Endothelial cell of umbilical vein (primary cell): ENCODE data around the gene C12orf60. TPM values are rescaled to one million over a fixed set of nuclear protein-coding genes. Genes with fewer than 3 reads are reported as not detected.

Experiments used
- BruUV-seq: library from RNA; stranded (reverse); fragments of 400-500 nt; replicated peaks from 2 replicates; lab custom pipeline; 2021; lab: Mats Ljungman, UMichigan
- CTCF ChIA-PET: fragments of 300-600, 350-600 bp; sonication (Branson Sonifier 250); formaldehyde crosslinking; loops from one replicate; lab custom pipeline; 2021; ENCODE audit warnings: antibody characterized with exemption, inconsistent platforms; lab: Charles Lee
- POLR2A ChIA-PET: fragments of 300-600, 350-600 bp; sonication (Branson Sonifier 250); formaldehyde crosslinking; loops from one replicate; lab custom pipeline; 2021; ENCODE audit warnings: antibody characterized with exemption, inconsistent platforms; lab: Charles Lee
- DNase-seq: peaks from one replicate; pipeline ENCODE4 v3.0.0-alpha.2; 2011; ENCODE audit warnings: low read depth, low spot score
- FAIRE-seq: peaks from 2 replicates; lab custom pipeline; 2011; peaks lifted over from hg19 to GRCh38; lab: Jason Lieb, UNC
- H2AFZ ChIP-seq: 2 replicates; pipeline ENCODE4 v1.6.0; 2012; ENCODE audit warnings: low read depth, low read length, control low read depth, inconsistent platforms
- H3K27ac ChIP-seq: 2 replicates; pipeline ENCODE4 v1.5.1; 2011; ENCODE audit warnings: low read depth, mild to moderate bottlenecking, control low read depth, low read length, moderate library complexity; ENCODE audit not compliant: insufficient read depth
- H3K27me3 ChIP-seq, 2 experiments: 2 replicates each; pipeline versions ENCODE4 v1.6.0 to v1.6.1; 2011; ENCODE audit warnings: low read length in 2 of 2, mixed read lengths in 1 of 2; ENCODE audit not compliant: control insufficient read depth in 2 of 2, insufficient read depth in 2 of 2
- H3K36me3 ChIP-seq, 2 experiments: 2 replicates in 1 of 2; 3 replicates in 1 of 2; pipeline ENCODE4 v1.5.1; 2011; ENCODE audit warnings: low read length in 2 of 2, mild to moderate bottlenecking in 1 of 2, moderate library complexity in 1 of 2; ENCODE audit not compliant: control insufficient read depth in 2 of 2, insufficient read depth in 2 of 2; ENCODE audit errors: extremely low read depth in 1 of 2
- H3K4me1 ChIP-seq: 3 replicates; pipeline ENCODE4 v1.5.1; 2011; ENCODE audit warnings: mild to moderate bottlenecking, low read length; ENCODE audit not compliant: control insufficient read depth, insufficient read depth; ENCODE audit errors: extremely low read depth
- H3K4me2 ChIP-seq: 2 replicates; pipeline ENCODE4 v1.6.1; 2011; ENCODE audit warnings: low read length, control low read depth, mixed read lengths; ENCODE audit not compliant: insufficient read depth
- H3K4me3 ChIP-seq, 3 experiments: fragments of 200-600 bp in 1 of 3; sonication (generic), shearing (Covaris generic) in 1 of 3; replicated peaks in 1 of 3; 2 replicates each; pipeline ENCODE4 v1.5.1; 2011 to 2016; ENCODE audit warnings: control low read depth in 3 of 3, low read length in 3 of 3, mild to moderate bottlenecking in 2 of 3, inconsistent platforms in 1 of 3, low read depth in 1 of 3, moderate library complexity in 1 of 3; ENCODE audit not compliant: insufficient read depth in 1 of 3
- H3K79me2 ChIP-seq: 2 replicates; pipeline ENCODE4 v1.6.0; 2012; ENCODE audit warnings: low read length, inconsistent platforms; ENCODE audit not compliant: control insufficient read depth, insufficient read depth
- H3K9ac ChIP-seq: replicated peaks from 2 replicates; pipeline ENCODE3; 2011; ENCODE audit warnings: low read length, control low read depth; ENCODE audit not compliant: insufficient read depth; ENCODE audit errors: extremely low read depth
- H3K9me1 ChIP-seq: replicated peaks from 3 replicates; pipeline ENCODE4 v1.6.0; 2011; ENCODE audit warnings: mild to moderate bottlenecking, low read length; ENCODE audit not compliant: control insufficient read depth, insufficient read depth; ENCODE audit errors: extremely low read depth
- H3K9me3 ChIP-seq: replicated peaks from 2 replicates; pipeline ENCODE4 v1.5.1; 2012; ENCODE audit warnings: low read length, inconsistent platforms; ENCODE audit not compliant: control insufficient read depth, insufficient read depth
- H4K20me1 ChIP-seq: replicated peaks from 2 replicates; pipeline ENCODE3; 2011; ENCODE audit warnings: mild to moderate bottlenecking, low read length; ENCODE audit not compliant: control insufficient read depth, insufficient read depth; ENCODE audit errors: extremely low read depth
- CTCF ChIP-seq, 2 donors: IDR thresholded peaks; 1 replicate in 1 of 2; 2 replicates in 1 of 2; pipeline ENCODE4 v1.5.1; 2011; ENCODE audit warnings: low read length in 2 of 2, mild to moderate bottlenecking in 2 of 2, moderate library complexity in 2 of 2, control low read depth in 1 of 2, inconsistent platforms in 1 of 2, low read depth in 1 of 2; ENCODE audit not compliant: insufficient read depth in 1 of 2; ENCODE audit errors: extremely low read depth in 1 of 2
- EZH2 ChIP-seq: IDR thresholded peaks from 2 replicates; pipeline ENCODE4 v1.6.1; 2012; ENCODE audit warnings: borderline replicate concordance, low read depth, mild to moderate bottlenecking, moderate library complexity, low read length, inconsistent platforms; ENCODE audit not compliant: severe bottlenecking
- FOS ChIP-seq: IDR thresholded peaks from 2 replicates; pipeline ENCODE4 v1.6.1; 2011; ENCODE audit warnings: mild to moderate bottlenecking, low read length, moderate library complexity, borderline replicate concordance; ENCODE audit not compliant: insufficient read depth
- GATA2 ChIP-seq: IDR thresholded peaks from 2 replicates; pipeline ENCODE4 v1.7.0; 2011; ENCODE audit warnings: low read depth, mild to moderate bottlenecking, moderate library complexity, mixed read lengths, low read length; ENCODE audit not compliant: insufficient read length, insufficient read depth
- JUN ChIP-seq: IDR thresholded peaks from 2 replicates; pipeline ENCODE4 v1.6.1; 2011; ENCODE audit warnings: borderline replicate concordance, low read depth; ENCODE audit not compliant: insufficient read length, insufficient read depth
- MAX ChIP-seq: IDR thresholded peaks from 2 replicates; pipeline ENCODE4 v1.6.1; 2011; ENCODE audit not compliant: insufficient read depth, insufficient read length
- MYC ChIP-seq: IDR thresholded peaks from one replicate; pipeline ENCODE4 v1.6.1; 2011; ENCODE audit warnings: mild to moderate bottlenecking, low read depth, low read length
- POLR2A ChIP-seq: IDR thresholded peaks from 2 replicates; pipeline ENCODE4 v1.6.1; 2012; ENCODE audit warnings: low read depth, mild to moderate bottlenecking, control low read depth, low read length
- POLR2AphosphoS5 ChIP-seq: IDR thresholded peaks from 2 replicates; pipeline ENCODE4 v1.6.1; 2012; ENCODE audit warnings: low read depth, mild to moderate bottlenecking, control low read depth, low read length, moderate library complexity; ENCODE audit not compliant: insufficient read depth
- dilution Hi-C: fragments of 300-500 bp; cut with MboI; formaldehyde crosslinking; loops from one replicate; pipeline ENCODE4 v1.15.0; 2019; ENCODE audit warnings: low sequenced_read_pairs; ENCODE audit not compliant: extremely low pct_ligation_motif_present
- intact Hi-C: fragments of 100-400 bp; cut with micrococcal nuclease; formaldehyde crosslinking; loops from one replicate; pipeline ENCODE4 v1.10.0; 2022
- polyA plus RNA-seq, 4 experiments: library from polyadenylated mRNA; depleted of rRNA in 3 of 4; stranded (reverse) in 3 of 4; unstranded in 1 of 4; fragments of >200 nt; gene quantifications; 2 replicates each; pipeline versions ENCODE4 v1.2.1 to v1.2.3, GENCODE V29; 2011 to 2012; ENCODE audit warnings: missing spikeins in 1 of 4
- total RNA-seq: library from RNA; stranded (reverse); gene quantifications from 2 replicates; pipeline ENCODE4 v1.2.3, GENCODE V29; 2021

The C12orf60 gene
- total and polyA plus RNA-seq, 2 donors (not counting 3 experiments of a cell fraction or from before 2014, with no cell fraction given), result 0.52 to 1.3 TPM

GRCh38 chr12:14849661-14850060, 46.2 kb downstream of the C12orf60 start:
- Histone ChIP-seq H3K36me3 (no peaks in the 10 kb centered on the region), H3K9me1 (no peaks in the 10 kb centered on the region), H3K4me2 (no peak overlapping the region), H4K20me1 (no peaks in the 10 kb centered on the region), H3K9ac (peak overlapping the region; percentile 36), H3K27ac (peak overlapping the region; percentile 53), H2AFZ (peak overlapping the region; percentile 82), H3K9me3 (no peaks in the 10 kb centered on the region), H3K4me1 (peaks cover 41% of the 10 kb centered on the region), H3K79me2 (no peaks in the 10 kb centered on the region), H3K27me3 (no peaks in the 10 kb centered on the region), H3K4me3 (no peak overlapping the region)
- peak; percentile 98 for DNase-seq
- intact Hi-C loops (no loop called here), dilution Hi-C loops (no loop called here)
- BruUV-seq, result no TSS peak
- TF ChIP-seq POLR2A, result no peak
- TF ChIP-seq MAX, result no peak
- peak; percentile 80 for TF ChIP-seq JUN
- TF ChIP-seq MYC, result no peak
- peak; percentile 39 for TF ChIP-seq FOS
- TF ChIP-seq CTCF (IDR thresholded peaks at IDR 0.05; ENCODE audit: extremely low read depth in 1 of 2, insufficient read depth in 1 of 2, low read depth in 1 of 2, low read length in 2 of 2), result no peak
- no peak for TF ChIP-seq EZH2
- peak; percentile 52 for TF ChIP-seq GATA2
- TF ChIP-seq POLR2AphosphoS5, result no peak
- FAIRE-seq, result peak; percentile 59
- POLR2A ChIA-PET, result no interaction called here
- CTCF ChIA-PET, result interaction anchor here (1.0 to 7.4 kb wide), 6 partner anchors 15 to 372 kb away, joined by 3 to 97 read pairs (median 6); partner anchors contain the start of gene RERG
